ENCODE measurements around the gene CERCAM.
A peak's percentile ranks its signal among the peaks of the same experiment; 100 is the strongest.
"Not testable (repeated sequence)": the region's sequence is repeated elsewhere in the genome, so short reads cannot be mapped to it uniquely, and the experiment has no call there.

CERCAM gene

DNA sequence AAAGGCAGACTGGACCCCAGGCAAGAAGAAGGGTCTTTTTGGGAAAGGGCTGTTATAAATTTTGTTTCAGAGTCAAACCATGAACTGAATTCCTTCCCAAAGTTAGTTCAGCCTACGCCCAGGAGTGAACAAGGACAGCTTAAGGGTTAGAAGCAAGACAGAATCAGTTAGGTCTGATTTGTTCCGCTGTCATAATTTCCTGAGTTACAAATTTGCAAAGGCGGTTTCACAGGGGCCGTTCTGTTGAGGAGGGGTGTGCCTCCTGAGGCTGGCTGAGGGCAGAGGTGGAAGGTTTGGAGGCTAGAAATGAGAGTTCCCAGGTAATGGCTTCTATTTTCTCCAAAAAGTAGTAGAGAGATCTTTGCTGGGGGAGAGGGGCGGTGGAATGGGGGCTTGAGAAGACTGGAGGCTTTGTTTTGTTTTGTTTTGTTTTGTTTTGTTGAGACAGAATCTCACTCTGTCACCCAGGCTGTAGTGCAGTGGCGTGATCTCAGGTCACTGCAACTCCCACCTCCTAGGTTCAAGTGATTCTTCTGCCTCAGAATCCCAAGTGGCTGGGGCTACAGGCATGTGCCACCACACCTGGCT is 4.1 kb upstream of the CERCAM start:
- in situ Hi-C loops (cut with MboI; ENCODE audit: low pct_unique_long_range_greater_than_20kb, low sequenced_read_pairs, unreplicated experiment) = no loop called here
- DNase-seq (ENCODE audit: low spot score) = no peak

DNA sequence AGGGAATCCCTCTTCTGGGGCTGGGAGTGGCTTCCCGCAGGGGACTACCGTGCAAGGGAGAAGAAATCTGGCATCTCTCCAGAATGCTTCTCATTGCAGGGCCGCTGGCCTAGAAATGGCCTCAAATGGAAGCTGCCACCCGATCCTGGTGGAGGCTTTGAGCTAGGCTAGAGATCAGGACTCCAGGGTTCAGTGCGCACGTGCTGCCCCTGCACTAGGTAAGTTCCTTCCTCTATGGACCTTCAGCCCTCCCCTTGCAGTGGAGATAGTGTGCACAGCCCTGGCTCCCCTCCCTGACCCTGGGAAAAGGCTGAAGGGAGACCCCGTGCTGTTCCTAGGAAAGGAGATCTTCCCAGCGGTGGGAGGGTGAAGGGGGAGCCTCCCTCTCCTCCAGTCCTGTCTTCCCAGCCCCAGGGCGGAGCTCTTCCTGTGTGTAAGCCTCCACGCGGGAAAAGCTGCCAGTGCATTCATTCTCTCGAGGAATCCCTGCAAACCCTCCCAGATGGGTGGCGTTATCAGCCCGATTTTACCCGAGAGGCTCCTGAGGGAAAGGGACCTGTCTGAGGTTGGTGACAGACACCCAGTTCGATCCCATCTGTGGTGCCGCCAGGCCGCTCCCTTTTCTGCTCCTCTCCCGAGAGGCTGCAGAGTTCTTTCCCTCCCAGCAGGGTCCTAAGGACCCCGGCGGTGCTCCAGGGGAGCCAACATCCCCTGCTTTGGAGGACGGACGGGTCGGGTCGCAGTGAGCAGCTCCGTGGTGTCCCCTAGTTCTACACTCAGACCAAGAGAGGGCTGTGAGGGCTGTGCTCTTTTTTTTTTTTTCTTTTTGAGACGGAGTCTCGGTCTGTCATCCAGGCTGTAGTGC is 1.4 kb upstream of the CERCAM start:
- TF ChIP-seq, protein P1, sequence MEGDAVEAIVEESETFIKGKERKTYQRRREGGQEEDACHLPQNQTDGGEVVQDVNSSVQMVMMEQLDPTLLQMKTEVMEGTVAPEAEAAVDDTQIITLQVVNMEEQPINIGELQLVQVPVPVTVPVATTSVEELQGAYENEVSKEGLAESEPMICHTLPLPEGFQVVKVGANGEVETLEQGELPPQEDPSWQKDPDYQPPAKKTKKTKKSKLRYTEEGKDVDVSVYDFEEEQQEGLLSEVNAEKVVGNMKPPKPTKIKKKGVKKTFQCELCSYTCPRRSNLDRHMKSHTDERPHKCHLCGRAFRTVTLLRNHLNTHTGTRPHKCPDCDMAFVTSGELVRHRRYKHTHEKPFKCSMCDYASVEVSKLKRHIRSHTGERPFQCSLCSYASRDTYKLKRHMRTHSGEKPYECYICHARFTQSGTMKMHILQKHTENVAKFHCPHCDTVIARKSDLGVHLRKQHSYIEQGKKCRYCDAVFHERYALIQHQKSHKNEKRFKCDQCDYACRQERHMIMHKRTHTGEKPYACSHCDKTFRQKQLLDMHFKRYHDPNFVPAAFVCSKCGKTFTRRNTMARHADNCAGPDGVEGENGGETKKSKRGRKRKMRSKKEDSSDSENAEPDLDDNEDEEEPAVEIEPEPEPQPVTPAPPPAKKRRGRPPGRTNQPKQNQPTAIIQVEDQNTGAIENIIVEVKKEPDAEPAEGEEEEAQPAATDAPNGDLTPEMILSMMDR (IDR thresholded peaks at IDR 0.05; ENCODE audit: extremely low read depth, insufficient read depth, missing control alignments) = no peak
- no peak for DNase-seq (ENCODE audit: low spot score)
- in situ Hi-C loops (cut with MboI; ENCODE audit: low pct_unique_long_range_greater_than_20kb, low sequenced_read_pairs, unreplicated experiment) = no loop called here

More for the DNA sequence above, 4.1 kb upstream of the CERCAM start:
- TF ChIP-seq, protein P1 (IDR thresholded peaks at IDR 0.05; ENCODE audit: extremely low read depth, insufficient read depth, missing control alignments) = no peak

DNA sequence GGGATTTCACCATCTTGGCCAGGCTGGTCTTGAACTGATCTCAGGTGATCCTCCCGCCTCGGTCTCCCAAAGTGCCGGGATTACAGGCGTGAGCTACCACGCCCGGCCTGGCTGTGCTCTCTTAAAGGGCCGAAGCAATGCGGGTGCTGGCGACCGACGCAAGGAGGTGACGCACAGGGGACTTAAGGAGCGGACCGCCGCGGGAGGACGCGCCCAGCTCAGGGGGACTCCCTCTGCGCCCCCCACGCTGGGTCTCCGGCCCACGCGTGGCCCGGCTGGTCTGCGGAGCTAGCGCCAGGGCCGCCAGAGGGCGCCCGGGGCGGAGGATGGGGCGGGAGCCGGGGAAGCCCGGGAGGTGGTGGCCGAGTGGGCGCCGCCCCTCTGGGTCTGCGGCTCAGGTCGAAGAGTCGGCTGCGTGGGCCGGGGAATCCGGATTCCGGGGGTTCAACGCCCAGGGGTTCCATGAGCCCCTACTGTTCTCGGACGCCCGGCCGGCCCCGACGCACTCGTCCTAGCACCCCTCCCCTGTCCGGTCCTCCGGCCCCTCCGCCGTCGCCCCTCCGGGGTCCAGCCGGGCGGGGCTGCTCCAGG is 502 bp upstream of the CERCAM start:
- DNase-seq (ENCODE audit: low spot score) = peak; percentile 93
- in situ Hi-C loops (cut with MboI; ENCODE audit: low pct_unique_long_range_greater_than_20kb, low sequenced_read_pairs, unreplicated experiment) = no loop called here

DNA sequence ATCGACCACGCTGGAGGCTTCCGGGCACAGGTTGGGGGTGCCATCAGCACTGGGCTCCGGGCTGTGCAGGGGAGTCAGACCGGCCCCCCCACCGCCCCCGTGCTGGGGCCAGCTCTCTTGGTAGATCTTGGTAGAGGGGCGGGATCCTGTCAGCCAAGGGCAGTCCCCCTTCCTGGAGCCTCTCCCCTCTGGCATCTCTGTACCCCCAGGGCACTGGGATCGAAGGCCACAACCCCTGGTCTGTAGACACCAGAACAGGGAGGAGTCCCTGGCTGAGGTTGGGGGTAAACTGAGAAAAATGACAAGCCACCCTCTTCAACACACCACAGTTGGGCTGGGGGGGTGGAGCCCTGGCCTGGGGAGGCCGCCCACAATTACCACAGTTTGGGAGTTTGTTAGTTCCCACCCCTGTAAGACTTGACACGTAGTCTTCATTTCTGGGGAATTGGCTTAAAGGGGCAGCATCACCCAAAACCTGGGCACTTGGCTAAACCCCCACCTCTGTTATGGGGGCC is 882 bp downstream of the CERCAM start:
- in situ Hi-C loops (cut with MboI; ENCODE audit: low pct_unique_long_range_greater_than_20kb, low sequenced_read_pairs, unreplicated experiment) = no loop called here
- DNase-seq (ENCODE audit: low spot score) = no peak
- TF ChIP-seq, protein P1 (IDR thresholded peaks at IDR 0.05; ENCODE audit: extremely low read depth, insufficient read depth, missing control alignments) = no peak

More for the DNA sequence above, 502 bp upstream of the CERCAM start:
- TF ChIP-seq, protein P1 (IDR thresholded peaks at IDR 0.05; ENCODE audit: extremely low read depth, insufficient read depth, missing control alignments) = peak; percentile 95

DNA sequence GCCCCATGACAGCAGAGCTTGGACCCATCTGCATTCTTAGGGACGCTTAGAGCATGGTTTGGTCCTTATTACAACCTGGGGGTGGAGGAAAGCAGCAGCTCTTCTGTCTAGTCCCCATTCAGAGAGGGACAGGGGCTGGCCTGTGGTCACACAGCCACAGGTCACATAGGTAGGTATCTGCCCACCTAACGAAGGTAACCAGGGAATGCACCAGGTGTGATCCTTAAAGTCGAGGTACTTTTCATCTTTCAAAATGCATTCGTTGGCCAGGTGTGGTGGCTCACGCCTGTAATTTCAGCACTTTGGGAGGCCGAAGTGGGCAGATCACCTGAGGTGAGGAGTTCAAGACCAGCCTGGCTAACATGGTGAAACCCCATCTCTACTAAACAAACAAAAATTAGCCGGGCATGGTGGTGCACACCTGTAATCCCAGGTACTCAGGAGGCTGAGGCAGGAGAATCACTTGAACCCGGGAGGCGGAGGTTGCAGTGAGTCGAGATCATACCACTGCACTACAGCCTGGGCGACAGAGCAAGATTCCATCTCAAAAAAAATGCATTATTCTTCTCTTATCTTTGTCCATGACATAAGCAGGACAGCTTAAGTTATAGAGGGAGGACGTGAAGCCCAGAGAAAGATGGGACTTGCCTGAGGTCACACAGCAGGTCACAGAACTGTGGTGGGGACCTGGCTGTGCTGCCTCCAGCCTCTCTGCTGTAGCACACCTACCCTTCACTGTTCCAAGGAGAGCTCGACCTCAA is 1.5 kb downstream of the CERCAM start:
- DNase-seq (ENCODE audit: low spot score); in situ Hi-C loops (cut with MboI; ENCODE audit: low pct_unique_long_range_greater_than_20kb, low sequenced_read_pairs, unreplicated experiment): not testable (repeated sequence)

DNA sequence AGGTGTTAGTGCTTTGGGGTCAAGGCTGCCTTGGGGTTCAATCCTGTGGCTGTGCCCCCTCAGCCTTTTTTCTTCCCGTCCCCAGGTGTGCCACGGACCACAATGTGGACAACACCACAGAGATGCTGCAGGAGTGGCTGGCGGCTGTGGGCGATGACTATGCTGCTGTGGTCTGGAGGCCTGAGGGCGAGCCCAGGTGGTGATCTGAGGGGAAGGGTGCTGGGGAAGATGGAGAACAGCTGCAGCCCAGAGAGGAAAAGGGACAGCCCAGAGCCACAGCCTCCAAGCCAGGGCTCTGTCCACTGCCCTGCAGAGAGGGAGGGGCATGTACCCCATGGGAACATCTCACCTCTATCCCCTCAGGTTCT is 2.1 kb downstream of the CERCAM start:
- in situ Hi-C loops (cut with MboI; ENCODE audit: low pct_unique_long_range_greater_than_20kb, low sequenced_read_pairs, unreplicated experiment) = no loop called here
- TF ChIP-seq, protein P1 (IDR thresholded peaks at IDR 0.05; ENCODE audit: extremely low read depth, insufficient read depth, missing control alignments) = no peak
- DNase-seq (ENCODE audit: low spot score) = no peak

DNA sequence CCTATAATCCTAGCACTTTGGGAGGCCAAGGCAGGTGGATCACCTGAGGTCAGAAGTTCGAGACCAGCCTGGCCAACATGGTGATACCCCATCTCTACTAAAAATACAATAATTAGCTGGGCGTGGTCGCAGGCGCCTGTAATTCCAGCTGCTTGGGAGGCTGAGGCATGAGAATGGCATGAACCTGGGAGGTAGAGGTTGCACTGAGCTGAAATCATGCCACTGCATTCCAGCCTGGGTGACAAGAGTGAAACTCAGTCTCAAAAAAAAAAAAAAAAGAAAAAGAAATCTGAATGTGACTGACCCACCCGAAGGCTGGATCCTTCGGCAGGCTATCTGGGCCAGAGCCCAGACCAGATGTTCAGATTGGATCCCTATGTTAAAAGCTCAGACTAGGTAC is 2.7 kb downstream of the CERCAM start:
- DNase-seq (ENCODE audit: low spot score); in situ Hi-C loops (cut with MboI; ENCODE audit: low pct_unique_long_range_greater_than_20kb, low sequenced_read_pairs, unreplicated experiment): not testable (repeated sequence)
